Activated CD8-positive, alpha-beta T cell treated with anti-CD3 and anti-CD28 coated beads for 36 hours (primary cell): ENCODE data around the gene QPCT. TPM values are rescaled to one million over a fixed set of nuclear protein-coding genes. Genes with fewer than 3 reads are reported as not detected.

ENCODE experiments used
- ATAC-seq: fragments of 200-7000 bp; cut with Tn5 transposase; one replicate; pipeline ENCODE4 v1.10.0; 2021; ENCODE audit warnings: mild to moderate bottlenecking, moderate library complexity
- CTCF ChIA-PET: fragments of 350-600 bp; sonication (Branson Sonifier 250); formaldehyde crosslinking; loops from one replicate; lab custom pipeline; 2021; ENCODE audit warnings: antibody characterized with exemption; lab: Charles Lee
- POLR2A ChIA-PET: fragments of 350-600 bp; sonication (Branson Sonifier 250); formaldehyde crosslinking; loops from one replicate; lab custom pipeline; 2021; ENCODE audit warnings: antibody characterized with exemption; lab: Charles Lee
- DNase-seq: peaks from one replicate; pipeline ENCODE4 v3.0.0-alpha.2; 2020
- H3K27ac Mint-ChIP-seq: one replicate; pipeline ENCODE4 v1.8.0; 2021; ENCODE audit warnings: mild to moderate bottlenecking, mixed read lengths
- H3K27me3 Mint-ChIP-seq: one replicate; pipeline ENCODE4 v1.8.0; 2021; ENCODE audit warnings: mixed read lengths
- H3K36me3 Mint-ChIP-seq: one replicate; pipeline ENCODE4 v1.8.0; 2021; ENCODE audit warnings: low read depth, mixed read lengths
- H3K4me1 Mint-ChIP-seq: one replicate; pipeline ENCODE4 v1.8.0; 2021; ENCODE audit warnings: low read depth, mixed read lengths
- H3K4me3 Mint-ChIP-seq: one replicate; pipeline ENCODE4 v1.8.0; 2021; ENCODE audit warnings: mild to moderate bottlenecking, moderate library complexity, mixed read lengths
- H3K9me3 Mint-ChIP-seq: one replicate; pipeline ENCODE4 v1.8.0; 2021; ENCODE audit warnings: mixed read lengths
- intact Hi-C: fragments of 100-400 bp; cut with micrococcal nuclease; formaldehyde crosslinking; loops from one replicate; pipeline ENCODE4 v1.10.0; 2022
- total RNA-seq, 2 experiments: library from RNA; stranded (reverse); gene quantifications; one replicate each; pipeline ENCODE4 v1.2.3, GENCODE V29; 2021
- TF ChIP-seq, protein P1 (sequence below): fragments of 200-600 bp; IDR thresholded peaks from one replicate; pipeline ENCODE4 v1.8.0; 2022; ENCODE audit warnings: antibody characterized with exemption, mild to moderate bottlenecking

The QPCT gene
- total RNA-seq, 2 experiments from 2014 or later = 0.29 to 0.56 TPM

DNA sequence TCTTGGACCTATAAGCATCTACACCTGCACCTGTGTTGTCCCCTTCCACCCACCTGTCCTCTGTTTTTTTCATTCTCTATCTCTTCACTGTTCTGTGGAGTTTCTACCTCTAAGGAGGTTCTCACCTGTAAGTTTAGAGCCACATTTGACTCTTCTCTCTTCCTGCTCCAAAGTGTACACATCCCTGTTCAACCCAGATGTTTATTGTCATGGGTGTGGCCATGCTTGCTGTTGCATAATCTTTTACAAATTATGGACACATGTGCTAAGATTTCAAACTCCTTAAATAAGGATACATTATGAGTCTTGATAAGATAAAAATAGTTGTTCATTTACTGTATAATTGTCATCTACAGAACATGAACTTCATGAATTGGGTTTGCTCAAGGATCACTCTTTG lies 27.6 kb downstream of the QPCT start:
- CTCF ChIA-PET = no interaction called here
- H3K27me3 Mint-ChIP-seq = peaks cover 39% of the 10 kb centered on the region
- intact Hi-C loops = no loop called here
- no peak overlapping the region for H3K4me3 Mint-ChIP-seq
- no peaks in the 10 kb centered on the region for H3K9me3 Mint-ChIP-seq
- TF ChIP-seq, protein P1, sequence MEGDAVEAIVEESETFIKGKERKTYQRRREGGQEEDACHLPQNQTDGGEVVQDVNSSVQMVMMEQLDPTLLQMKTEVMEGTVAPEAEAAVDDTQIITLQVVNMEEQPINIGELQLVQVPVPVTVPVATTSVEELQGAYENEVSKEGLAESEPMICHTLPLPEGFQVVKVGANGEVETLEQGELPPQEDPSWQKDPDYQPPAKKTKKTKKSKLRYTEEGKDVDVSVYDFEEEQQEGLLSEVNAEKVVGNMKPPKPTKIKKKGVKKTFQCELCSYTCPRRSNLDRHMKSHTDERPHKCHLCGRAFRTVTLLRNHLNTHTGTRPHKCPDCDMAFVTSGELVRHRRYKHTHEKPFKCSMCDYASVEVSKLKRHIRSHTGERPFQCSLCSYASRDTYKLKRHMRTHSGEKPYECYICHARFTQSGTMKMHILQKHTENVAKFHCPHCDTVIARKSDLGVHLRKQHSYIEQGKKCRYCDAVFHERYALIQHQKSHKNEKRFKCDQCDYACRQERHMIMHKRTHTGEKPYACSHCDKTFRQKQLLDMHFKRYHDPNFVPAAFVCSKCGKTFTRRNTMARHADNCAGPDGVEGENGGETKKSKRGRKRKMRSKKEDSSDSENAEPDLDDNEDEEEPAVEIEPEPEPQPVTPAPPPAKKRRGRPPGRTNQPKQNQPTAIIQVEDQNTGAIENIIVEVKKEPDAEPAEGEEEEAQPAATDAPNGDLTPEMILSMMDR = no peak
- no peak for ATAC-seq
- peaks cover 17% of the 10 kb centered on the region for H3K4me1 Mint-ChIP-seq
- POLR2A ChIA-PET = no interaction called here
- H3K36me3 Mint-ChIP-seq = no peaks in the 10 kb centered on the region
- H3K27ac Mint-ChIP-seq = no peak overlapping the region
- DNase-seq = no peak

DNA sequence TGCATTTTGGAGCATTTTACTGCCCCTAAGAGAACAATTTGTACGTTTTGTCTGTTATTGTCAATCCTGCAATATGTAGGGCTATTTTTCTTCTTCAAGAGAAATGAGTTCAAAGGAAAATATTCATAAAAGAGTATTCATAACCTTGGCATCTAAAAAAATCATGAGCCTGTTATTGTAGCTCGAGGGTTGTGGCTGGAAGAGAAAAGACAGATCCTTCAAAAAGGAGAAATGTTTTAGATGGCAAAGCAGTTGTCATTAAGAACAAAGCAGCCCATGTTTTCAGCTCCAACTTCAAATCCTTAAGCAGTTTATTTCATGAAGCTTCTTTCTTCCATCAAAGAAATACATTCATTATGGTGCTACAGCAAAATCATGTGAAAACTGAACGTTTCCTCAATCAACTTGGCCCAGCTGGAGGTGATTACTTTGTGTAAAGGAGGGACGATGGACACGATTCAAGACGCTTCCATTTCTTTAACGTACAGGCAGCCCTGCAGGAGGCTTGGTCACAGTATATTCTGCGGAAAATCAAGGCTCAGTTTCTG lies 31.4 kb downstream of the QPCT start:
- Mint-ChIP-seq H3K4me1 (peaks cover 29% of the 10 kb centered on the region), H3K27ac (no peak overlapping the region), H3K4me3 (peak overlapping the region; percentile 13), H3K36me3 (no peaks in the 10 kb centered on the region), H3K9me3 (no peaks in the 10 kb centered on the region), H3K27me3 (peaks cover 43% of the 10 kb centered on the region)
- no peak for DNase-seq
- ATAC-seq = peak; percentile 3
- intact Hi-C loops = no loop called here
- TF ChIP-seq, protein P1 = no peak
- POLR2A ChIA-PET = interaction anchor here (1.0 to 3.7 kb wide), 5 partner anchors 9 to 52 kb away, joined by 3 to 30 read pairs (median 5); no protein-coding TSS in a partner anchor
- CTCF ChIA-PET = interaction anchor here (0.7 to 4.9 kb wide), 6 partner anchors 9 to 502 kb away, joined by 3 to 42 read pairs (median 10); no protein-coding TSS in a partner anchor

DNA sequence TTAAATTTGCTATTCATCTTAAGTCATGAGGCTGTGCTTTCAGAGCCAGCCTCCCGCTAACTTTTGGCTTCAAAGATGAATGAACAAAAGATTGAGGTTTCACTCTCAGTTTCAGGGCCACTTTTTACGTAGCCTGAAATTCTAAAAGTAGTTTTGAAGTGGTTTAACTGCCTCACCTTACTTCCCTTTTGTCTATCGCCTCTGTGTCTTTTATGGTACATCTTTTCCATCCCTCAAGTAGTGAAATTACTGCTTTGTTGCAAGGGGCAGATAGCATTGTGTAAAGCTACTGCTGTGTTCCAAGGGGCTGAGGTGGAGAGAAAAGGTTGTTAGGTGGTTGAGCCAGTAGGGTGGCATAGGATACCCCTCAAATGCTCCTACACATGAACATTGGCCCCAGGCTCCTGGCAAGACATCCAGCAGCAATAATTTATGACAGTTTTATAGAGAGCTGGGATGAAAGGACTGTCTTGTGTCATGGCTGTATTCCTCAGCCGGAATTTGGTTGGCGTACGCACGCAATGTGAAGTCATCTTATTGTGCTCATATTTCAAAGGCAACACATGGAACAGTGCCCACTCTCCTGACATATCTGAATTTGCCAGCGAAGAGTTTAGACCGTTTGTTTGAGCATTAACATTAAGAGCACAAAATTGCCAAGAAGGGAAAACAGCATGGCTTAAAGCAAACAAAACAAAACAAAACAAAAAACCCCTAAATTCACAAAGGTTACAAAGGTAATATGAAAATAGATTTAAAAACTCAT lies 32.2 kb downstream of the QPCT start:
- ChIA-PET CTCF (interaction anchor here (0.8 to 4.9 kb wide), 13 partner anchors 8 to 501 kb away, joined by 3 to 42 read pairs (median 5); no protein-coding TSS in a partner anchor), POLR2A (interaction anchor here (1.0 to 3.7 kb wide), 7 partner anchors 9 to 144 kb away, joined by 3 to 30 read pairs (median 5); no protein-coding TSS in a partner anchor)
- Mint-ChIP-seq H3K9me3 (no peaks in the 10 kb centered on the region), H3K4me3 (peak overlapping the region; percentile 28), H3K27ac (peak overlapping the region; percentile 81), H3K27me3 (peaks cover 38% of the 10 kb centered on the region), H3K4me1 (peaks cover 29% of the 10 kb centered on the region), H3K36me3 (no peaks in the 10 kb centered on the region)
- peak; percentile 72 for DNase-seq
- TF ChIP-seq, protein P1 = no peak
- intact Hi-C loops = loop anchor here (1.0 kb wide), 1 partner anchor 14 kb away; no protein-coding TSS in a partner anchor
- peak; percentile 83 for ATAC-seq

DNA sequence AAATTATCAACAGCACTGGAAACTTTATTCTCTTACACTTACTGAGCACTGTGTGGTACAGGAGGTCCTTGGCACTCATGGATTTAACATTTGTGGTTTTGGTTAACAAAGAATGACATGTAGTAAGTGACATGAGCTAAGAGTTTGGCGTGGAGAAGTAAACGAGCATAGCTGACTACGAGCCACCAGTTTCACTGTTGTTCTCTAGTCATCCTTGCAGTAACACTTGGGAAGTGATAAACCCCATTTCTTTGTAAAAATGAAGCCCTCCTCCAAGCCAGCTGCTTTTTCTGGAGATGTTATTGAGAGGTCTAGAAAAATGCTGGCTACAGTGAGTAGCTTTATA lies 32.7 kb downstream of the QPCT start:
- ChIA-PET CTCF (interaction anchor here (0.8 to 4.9 kb wide), 10 partner anchors 9 to 500 kb away, joined by 3 to 42 read pairs (median 4); no protein-coding TSS in a partner anchor), POLR2A (interaction anchor here (1.0 to 3.7 kb wide), 7 partner anchors 9 to 145 kb away, joined by 3 to 30 read pairs (median 5); no protein-coding TSS in a partner anchor)
- peaks cover 32% of the 10 kb centered on the region for H3K27me3 Mint-ChIP-seq
- H3K4me3 Mint-ChIP-seq = no peak overlapping the region
- TF ChIP-seq, protein P1 = no peak
- DNase-seq = peak; percentile 70
- no peaks in the 10 kb centered on the region for H3K36me3 Mint-ChIP-seq
- H3K27ac Mint-ChIP-seq = no peak overlapping the region
- intact Hi-C loops = loop anchor here (1.0 kb wide), 1 partner anchor 13 kb away; no protein-coding TSS in a partner anchor
- H3K9me3 Mint-ChIP-seq = no peaks in the 10 kb centered on the region
- peaks cover 29% of the 10 kb centered on the region for H3K4me1 Mint-ChIP-seq
- ATAC-seq = peak; percentile 78
